ENCODE measurements around the gene EFCAB8. TPM values are rescaled to one million over a fixed set of nuclear protein-coding genes. Genes with fewer than 3 reads are reported as not detected.

The EFCAB8 gene
- polyA plus RNA-seq, 6 donors from 2014 or later, result not detected

GRCh38 chr20:32990426-32990825 lies 131.7 kb downstream of the EFCAB8 start:
- H3K36me3 Mint-ChIP-seq, result no peaks in the 10 kb centered on the region
- no peaks in the 10 kb centered on the region for H3K27me3 Mint-ChIP-seq
- peaks cover 2 to 15% (median 6%) of the 10 kb centered on the region in 7 donors for H3K9me3 Mint-ChIP-seq
- H3K4me3 Mint-ChIP-seq, result no peak overlapping the region
- peak overlapping the region in 1 of 6 donors; percentile 76 for H3K27ac Mint-ChIP-seq
- peaks cover 21 to 31% (median 25%) of the 10 kb centered on the region in 3 donors for H3K4me1 Mint-ChIP-seq
- no peak for DNase-seq
- no peak for ATAC-seq (ENCODE audit: low read depth in 2 of 2)

- Mint-ChIP-seq H3K4me3 (peak overlapping the region in 3 of 8 donors; percentile 11 to 47 (median 39)), H3K4me1 (peaks cover 21 to 25% (median 25%) of the 10 kb centered on the region in 3 donors), H3K9me3 (peaks cover 2 to 21% (median 6%) of the 10 kb centered on the region in 7 donors), H3K36me3 (no peaks in the 10 kb centered on the region), H3K27me3 (no peaks in the 10 kb centered on the region), H3K27ac (peak overlapping the region in 4 of 6 donors; percentile 13 to 76 (median 70))
- DNase-seq (peak; percentile 21), ATAC-seq (ENCODE audit: low read depth in 2 of 2) (peak; percentile 96 to 97)
Observed at GRCh38 chr20:32991383-32991782, 132.7 kb downstream of the EFCAB8 start.

DNA sequence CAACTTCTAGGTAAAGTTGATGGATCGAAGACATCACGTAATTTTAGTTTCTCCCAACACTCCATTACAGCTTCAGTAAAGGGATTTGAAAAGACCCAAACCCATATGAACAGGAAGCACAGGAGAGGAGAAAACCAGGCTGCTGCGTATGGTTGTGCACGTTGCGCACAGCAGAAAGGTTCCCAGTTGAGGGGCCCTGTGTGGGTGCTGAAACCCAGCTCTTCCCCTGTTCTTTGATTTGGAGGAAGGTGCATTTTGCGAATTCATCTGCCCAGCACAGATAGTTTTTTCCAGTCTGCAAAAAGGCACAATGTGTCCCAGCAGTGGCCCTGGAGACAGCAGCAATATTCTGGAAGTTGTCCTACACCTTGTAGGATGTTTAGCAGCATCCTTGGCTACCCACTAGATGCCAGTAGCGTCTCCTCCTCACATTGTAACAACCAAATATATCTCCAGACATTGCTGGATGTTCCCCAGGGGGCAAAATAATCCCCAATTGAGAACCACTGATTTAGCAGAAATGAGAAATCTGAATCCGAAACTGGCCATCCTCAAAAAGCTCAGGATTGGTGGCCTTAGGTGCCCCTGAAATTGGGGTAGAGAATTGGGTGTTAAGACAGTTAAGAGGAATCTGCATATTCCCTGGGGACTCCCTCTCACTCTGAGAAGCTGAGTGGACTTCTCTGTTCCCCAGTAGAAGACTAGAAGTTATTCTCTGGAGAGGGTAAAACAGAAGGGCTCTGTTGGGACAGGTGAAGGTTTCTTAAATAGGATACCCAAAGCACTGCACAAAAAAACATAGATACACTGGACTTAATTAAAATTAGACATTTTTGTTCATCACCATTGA lies 133.3 kb downstream of the EFCAB8 start:
- Mint-ChIP-seq H3K4me3 (peak overlapping the region in 2 of 8 donors; percentile 11 to 47), H3K9me3 (peaks cover 2 to 21% (median 8%) of the 10 kb centered on the region in 7 donors), H3K36me3 (no peaks in the 10 kb centered on the region), H3K27ac (peak overlapping the region in 4 of 6 donors; percentile 13 to 76 (median 70)), H3K4me1 (peaks cover 21 to 25% (median 23%) of the 10 kb centered on the region in 3 donors), H3K27me3 (no peaks in the 10 kb centered on the region)
- ATAC-seq (ENCODE audit: low read depth in 2 of 2) (peak; percentile 32 to 45), DNase-seq (no peak)

- ATAC-seq (ENCODE audit: low read depth in 2 of 2) (no peak), DNase-seq (no peak)
- Mint-ChIP-seq H3K4me3 (no peak overlapping the region), H3K9me3 (peaks cover 2 to 21% (median 8%) of the 10 kb centered on the region in 7 donors), H3K4me1 (peaks cover 23 to 30% (median 27%) of the 10 kb centered on the region in 3 donors), H3K27ac (peak overlapping the region in 1 of 6 donors; percentile 50), H3K27me3 (no peaks in the 10 kb centered on the region), H3K36me3 (no peaks in the 10 kb centered on the region)
Observed at GRCh38 chr20:32993496-32994050, 134.8 kb downstream of the EFCAB8 start.

GRCh38 chr20:32995802-32996201 lies 137.1 kb downstream of the EFCAB8 start:
- peaks cover 30 to 33% (median 30%) of the 10 kb centered on the region in 3 donors for H3K4me1 Mint-ChIP-seq
- H3K27me3 Mint-ChIP-seq, result no peaks in the 10 kb centered on the region
- no peak for DNase-seq
- H3K4me3 Mint-ChIP-seq, result no peak overlapping the region
- no peak for ATAC-seq (ENCODE audit: low read depth in 2 of 2)
- H3K36me3 Mint-ChIP-seq, result no peaks in the 10 kb centered on the region
- H3K9me3 Mint-ChIP-seq, result peaks cover 2 to 21% (median 8%) of the 10 kb centered on the region in 7 donors
- peak overlapping the region in 1 of 6 donors; percentile 64 for H3K27ac Mint-ChIP-seq

- Mint-ChIP-seq H3K4me1 (peaks cover 14 to 19% (median 15%) of the 10 kb centered on the region in 3 donors), H3K4me3 (no peak overlapping the region), H3K9me3 (peaks cover 2 to 21% (median 8%) of the 10 kb centered on the region in 7 donors), H3K27me3 (no peaks in the 10 kb centered on the region), H3K27ac (no peak overlapping the region), H3K36me3 (no peaks in the 10 kb centered on the region)
- ATAC-seq (ENCODE audit: low read depth in 2 of 2), result no peak
- DNase-seq, result no peak
Observed at GRCh38 chr20:32997431-32997830, 138.7 kb downstream of the EFCAB8 start.

GRCh38 chr20:32999603-33000250 lies 141.0 kb downstream of the EFCAB8 start:
- peak in 1 of 2 donors; percentile 50 for ATAC-seq (ENCODE audit: low read depth in 2 of 2)
- no peak overlapping the region for H3K4me3 Mint-ChIP-seq
- no peaks in the 10 kb centered on the region for H3K27me3 Mint-ChIP-seq
- H3K9me3 Mint-ChIP-seq, result peaks cover 2 to 15% (median 8%) of the 10 kb centered on the region in 7 donors
- H3K27ac Mint-ChIP-seq, result peak overlapping the region in 4 of 6 donors; percentile 8 to 77 (median 18)
- no peak for DNase-seq
- peaks cover 9 to 14% (median 14%) of the 10 kb centered on the region in 3 donors for H3K4me1 Mint-ChIP-seq
- no peaks in the 10 kb centered on the region for H3K36me3 Mint-ChIP-seq

DNA sequence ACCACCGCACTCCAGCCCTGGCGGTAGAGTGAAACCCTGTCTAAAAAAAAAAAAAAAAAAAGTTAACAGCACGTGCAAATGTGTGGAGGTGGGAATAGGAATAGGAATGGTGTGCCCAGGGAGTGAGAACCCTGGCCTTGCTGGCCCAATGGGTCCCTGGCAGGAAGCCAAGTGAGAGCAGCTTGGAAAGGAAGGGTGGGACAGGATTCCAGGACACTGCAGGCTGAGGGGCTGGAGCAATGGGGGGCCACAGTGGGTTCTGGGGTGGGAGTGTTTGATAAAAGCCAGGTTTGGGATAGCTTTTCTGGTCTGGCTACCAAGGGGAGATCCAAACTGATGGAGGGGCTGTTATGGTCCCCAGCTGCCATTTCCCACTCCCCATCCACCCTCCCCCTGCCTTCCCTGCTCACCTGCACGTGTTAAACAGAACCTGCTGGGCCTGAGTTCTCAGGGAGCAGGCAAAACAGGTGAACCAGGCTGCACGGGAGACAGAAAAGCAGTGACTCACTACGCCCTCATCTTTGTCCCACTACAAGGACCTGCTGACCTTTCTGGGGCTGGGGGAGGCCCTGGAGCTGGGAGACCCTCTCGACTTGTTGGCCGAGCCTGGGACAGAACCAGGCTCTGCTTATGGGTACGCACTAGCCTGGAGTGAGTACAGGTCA lies 142.2 kb downstream of the EFCAB8 start:
- peaks cover 4 to 9% of the 10 kb centered on the region in 2 donors for H3K36me3 Mint-ChIP-seq
- no peak for DNase-seq
- no peaks in the 10 kb centered on the region for H3K27me3 Mint-ChIP-seq
- no peak for ATAC-seq (ENCODE audit: low read depth in 2 of 2)
- H3K27ac Mint-ChIP-seq, result peak overlapping the region in 1 of 6 donors; percentile 47
- no peak overlapping the region for H3K4me3 Mint-ChIP-seq
- H3K4me1 Mint-ChIP-seq, result peaks cover 9 to 14% (median 14%) of the 10 kb centered on the region in 3 donors
- peaks cover 2 to 12% (median 3%) of the 10 kb centered on the region in 7 donors for H3K9me3 Mint-ChIP-seq

DNA sequence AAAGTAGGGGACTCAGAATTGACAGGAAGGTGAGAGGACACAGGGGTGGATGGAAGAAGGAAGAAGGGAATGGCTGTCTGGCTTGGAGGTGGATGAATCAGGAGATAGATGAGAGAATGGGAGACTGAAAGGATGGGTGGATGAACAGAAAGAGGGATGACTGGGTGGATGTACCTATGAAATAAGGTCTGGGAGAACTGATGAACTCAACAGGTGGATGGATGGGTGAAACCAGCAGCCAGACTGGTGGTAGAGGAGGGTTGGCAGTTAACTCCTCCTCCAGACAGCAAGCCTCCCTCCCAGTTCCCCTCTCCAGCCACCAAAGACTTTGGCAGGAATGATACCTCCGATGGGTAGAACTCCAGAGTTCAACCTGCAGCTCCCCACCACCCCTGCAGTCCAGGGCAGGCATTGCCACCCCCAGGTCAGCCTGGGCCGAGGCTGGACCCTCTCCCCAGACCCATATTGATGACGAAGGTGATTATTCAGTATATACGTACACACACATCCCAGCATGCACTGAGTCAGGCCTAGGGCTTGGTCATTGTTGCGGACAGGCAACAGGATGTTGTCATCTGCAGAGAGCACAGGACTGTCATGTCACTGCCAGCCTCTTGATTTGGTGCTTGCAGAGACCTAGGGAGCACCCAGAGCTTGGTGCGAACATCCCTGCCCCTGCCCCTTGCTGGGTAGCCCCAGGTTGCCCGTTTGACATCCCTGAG lies 143.5 kb downstream of the EFCAB8 start:
- H3K4me3 Mint-ChIP-seq, result no peak overlapping the region
- no peaks in the 10 kb centered on the region for H3K27me3 Mint-ChIP-seq
- DNase-seq, result no peak
- H3K36me3 Mint-ChIP-seq, result peaks cover 4 to 9% of the 10 kb centered on the region in 2 donors
- no peak for ATAC-seq (ENCODE audit: low read depth in 2 of 2)
- H3K9me3 Mint-ChIP-seq, result peaks cover 2 to 11% (median 3%) of the 10 kb centered on the region in 7 donors
- H3K27ac Mint-ChIP-seq, result peak overlapping the region in 1 of 6 donors; percentile 3
- peaks cover 9 to 14% (median 13%) of the 10 kb centered on the region in 3 donors for H3K4me1 Mint-ChIP-seq

GRCh38 chr20:33004141-33004751 lies 145.5 kb downstream of the EFCAB8 start, which contains the start of gene SUN5:
TSS of gene SUN5 (minus strand) at chr20:33004433. CDS start at chr20:33004340, 93 bp downstream.
- Mint-ChIP-seq H3K4me1 (peaks cover 8 to 9% (median 9%) of the 10 kb centered on the region in 3 donors), H3K4me3 (no peak within 1 kb of the TSS), H3K9me3 (peaks cover 2 to 11% (median 3%) of the 10 kb centered on the region in 7 donors), H3K27me3 (no peaks in the 10 kb centered on the region), H3K36me3 (peaks cover 4 to 9% of the 10 kb centered on the region in 2 donors), H3K27ac (no peak within 1 kb of the TSS)
- DNase-seq (no peak), ATAC-seq (ENCODE audit: low read depth in 2 of 2) (no peak)

DNA sequence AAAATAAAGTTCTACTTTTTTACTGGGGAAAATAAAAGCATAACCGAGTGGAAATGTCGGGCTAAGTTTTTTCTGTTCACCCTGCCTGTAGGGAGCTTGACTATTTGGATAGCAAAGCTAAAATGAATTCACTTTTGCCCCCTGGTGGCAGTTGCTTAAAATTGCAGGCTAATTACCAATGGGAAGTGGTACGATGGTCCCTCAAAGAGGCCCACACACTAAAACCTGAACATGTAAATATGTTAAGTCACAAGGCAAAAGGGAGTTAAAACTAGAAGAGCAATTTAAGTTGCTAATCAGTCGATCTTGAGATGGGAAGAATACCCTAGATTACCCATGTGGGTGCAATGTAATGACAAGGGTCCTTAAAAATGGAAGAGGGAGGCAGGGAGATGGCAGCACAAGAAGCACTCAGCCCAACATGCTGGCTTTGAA lies 146.4 kb downstream of the EFCAB8 start:
- Mint-ChIP-seq H3K4me3 (no peak overlapping the region), H3K27me3 (no peaks in the 10 kb centered on the region), H3K9me3 (peaks cover 2 to 11% (median 3%) of the 10 kb centered on the region in 7 donors), H3K27ac (no peak overlapping the region), H3K36me3 (peaks cover 4 to 9% of the 10 kb centered on the region in 2 donors), H3K4me1 (peaks cover 1 to 2% (median 2%) of the 10 kb centered on the region in 3 donors)
- no peak for ATAC-seq (ENCODE audit: low read depth in 2 of 2)
- DNase-seq, result no peak
